Immature natural killer cell (primary cell): ENCODE results near the gene ZYX. TPM values are rescaled to one million over a fixed set of nuclear protein-coding genes. Genes with fewer than 3 reads are reported as not detected.
A peak's percentile ranks its signal among the peaks of the same experiment; 100 is the strongest.

ENCODE experiments used
- DNase-seq, 3 donors: peaks; one replicate each; pipeline ENCODE4 v3.0.0; 2022; ENCODE audit warnings: mixed read lengths in 1 of 3
- H3K27ac Mint-ChIP-seq, 6 donors: one replicate each; pipeline ENCODE4 v1.8.0; 2020; ENCODE audit warnings: mixed read lengths in 6 of 6, mild to moderate bottlenecking in 5 of 6, inconsistent platforms in 4 of 6, moderate library complexity in 3 of 6
- H3K27me3 Mint-ChIP-seq, 3 donors: one replicate each; pipeline ENCODE4 v1.8.0; 2020 to 2021; ENCODE audit warnings: low read depth in 3 of 3, mild to moderate bottlenecking in 3 of 3, mixed read lengths in 3 of 3, moderate library complexity in 3 of 3, inconsistent platforms in 1 of 3
- H3K36me3 Mint-ChIP-seq, 3 donors: one replicate each; pipeline ENCODE4 v1.8.0; 2020; ENCODE audit warnings: mixed read lengths in 3 of 3, inconsistent platforms in 2 of 3, mild to moderate bottlenecking in 2 of 3
- H3K4me1 Mint-ChIP-seq, 2 donors: one replicate each; pipeline ENCODE4 v1.8.0; 2020; ENCODE audit warnings: inconsistent platforms in 2 of 2, mild to moderate bottlenecking in 2 of 2, mixed read lengths in 2 of 2, moderate library complexity in 1 of 2
- H3K4me3 Mint-ChIP-seq, 5 donors: one replicate each; pipeline ENCODE4 v1.8.0; 2020; ENCODE audit warnings: mild to moderate bottlenecking in 5 of 5, mixed read lengths in 5 of 5, inconsistent platforms in 3 of 5, moderate library complexity in 3 of 5
- H3K9me3 Mint-ChIP-seq, 6 donors: one replicate each; pipeline ENCODE4 v1.8.0; 2020; ENCODE audit warnings: mild to moderate bottlenecking in 6 of 6, mixed read lengths in 6 of 6, inconsistent platforms in 4 of 6, moderate library complexity in 3 of 6
- polyA plus RNA-seq, 3 donors: library from polyadenylated mRNA; unstranded; fragments of 300-500 nt; fragmentation: Illumina TruSeq; gene quantifications; one replicate each; pipeline ENCODE4 v1.2.3, GENCODE V29; 2021

Gene ZYX
- polyA plus RNA-seq: 100 to 1,000 TPM in 1 of 3 donors, 10 to 100 TPM in 2; 50.7 to 144 (median 51.9) TPM

DNA sequence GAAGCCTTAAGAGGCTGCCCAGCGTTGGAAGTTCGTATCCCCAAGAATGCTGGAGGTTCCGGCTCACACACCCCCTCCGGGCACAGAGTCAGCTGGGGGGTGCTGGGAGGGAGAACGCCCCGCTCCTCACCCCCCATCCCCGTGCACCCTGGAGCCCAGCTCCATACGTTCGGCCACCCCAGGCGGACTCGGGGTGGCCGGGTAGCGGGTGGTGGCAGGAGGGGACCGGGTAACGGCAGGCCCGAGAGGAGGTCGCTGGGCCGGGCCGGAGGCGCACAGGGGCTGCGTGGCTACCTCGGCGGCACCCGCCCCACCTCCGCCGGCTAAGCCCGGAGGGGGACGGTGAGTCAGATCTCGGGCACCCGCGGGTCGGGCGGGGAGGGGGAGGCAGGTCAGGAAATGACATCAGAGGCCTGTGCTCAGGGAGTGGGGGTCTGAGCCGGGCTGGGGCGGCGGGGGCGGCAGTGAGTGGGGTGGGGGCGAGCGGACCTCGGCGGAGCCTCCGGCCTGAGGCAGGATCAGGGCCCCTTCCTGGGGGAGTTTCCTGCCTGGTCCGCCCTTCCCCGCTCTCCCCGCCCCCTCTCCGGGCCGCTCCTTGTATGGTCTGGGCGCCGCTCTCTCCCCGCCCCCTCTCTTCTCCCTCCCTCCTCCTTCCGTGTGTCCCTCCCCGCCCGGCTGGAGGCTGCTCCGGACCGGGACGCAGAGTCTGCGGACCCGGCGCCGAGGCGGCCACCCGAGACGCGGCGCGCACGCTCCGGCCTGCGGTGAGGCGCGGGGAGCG, at the start of gene ZYX:
Gene ZYX (plus strand): TSS at position 700 of the 781 bp plus-strand sequence. CDS start 227 bp downstream, outside the sequence.
- Mint-ChIP-seq H3K27me3 (peaks cover 3 to 12% (median 6%) of the 10 kb centered on the region in 3 donors), H3K4me1 (peaks cover 38 to 41% of the 10 kb centered on the region in 2 donors)

GRCh38 chr7:143334244-143334643, 46.9 kb upstream of the ZYX start:
- no peak for DNase-seq
- H3K27me3 Mint-ChIP-seq: peaks cover 4 to 8% (median 8%) of the 10 kb centered on the region in 3 donors
- no peak overlapping the region for H3K27ac Mint-ChIP-seq
- H3K9me3 Mint-ChIP-seq: no peaks in the 10 kb centered on the region
- no peaks in the 10 kb centered on the region for H3K4me1 Mint-ChIP-seq
- no peak overlapping the region for H3K4me3 Mint-ChIP-seq
- no peaks in the 10 kb centered on the region for H3K36me3 Mint-ChIP-seq

More for the DNA sequence above, at the start of gene ZYX:
- Mint-ChIP-seq H3K4me3 (peak within 1 kb of the TSS; percentile 86 to 99 (median 90)), H3K9me3 (no peaks in the 10 kb centered on the region), H3K36me3 (no peaks in the 10 kb centered on the region), H3K27ac (peak within 1 kb of the TSS; percentile 90 to 98 (median 96))
- peak; percentile 85 to 87 (median 86) for DNase-seq

DNA sequence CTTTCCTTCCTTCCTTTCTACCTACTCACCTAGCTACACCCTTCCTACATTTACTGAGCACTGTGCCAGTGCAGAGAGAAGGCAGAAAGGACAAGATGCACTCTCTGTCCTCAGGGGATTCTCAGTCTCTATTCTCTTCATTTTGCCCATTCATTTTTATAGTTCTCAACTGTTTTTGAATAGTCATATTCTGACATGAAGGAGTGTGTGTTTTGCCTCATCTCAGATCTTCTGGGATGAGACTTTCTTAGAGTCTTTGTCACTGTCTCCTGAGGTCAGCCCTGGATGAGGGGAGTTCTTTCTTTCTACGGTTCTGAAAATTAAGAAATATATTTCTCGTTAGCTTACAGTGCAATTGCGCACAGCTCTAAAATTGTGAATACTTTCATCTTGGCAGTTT, 43.9 kb upstream of the ZYX start:
- Mint-ChIP-seq H3K27ac (no peak overlapping the region), H3K4me3 (no peak overlapping the region), H3K9me3 (no peaks in the 10 kb centered on the region), H3K36me3 (no peaks in the 10 kb centered on the region), H3K27me3 (peaks cover 4 to 7% (median 4%) of the 10 kb centered on the region in 3 donors), H3K4me1 (no peaks in the 10 kb centered on the region)
- DNase-seq: no peak

DNA sequence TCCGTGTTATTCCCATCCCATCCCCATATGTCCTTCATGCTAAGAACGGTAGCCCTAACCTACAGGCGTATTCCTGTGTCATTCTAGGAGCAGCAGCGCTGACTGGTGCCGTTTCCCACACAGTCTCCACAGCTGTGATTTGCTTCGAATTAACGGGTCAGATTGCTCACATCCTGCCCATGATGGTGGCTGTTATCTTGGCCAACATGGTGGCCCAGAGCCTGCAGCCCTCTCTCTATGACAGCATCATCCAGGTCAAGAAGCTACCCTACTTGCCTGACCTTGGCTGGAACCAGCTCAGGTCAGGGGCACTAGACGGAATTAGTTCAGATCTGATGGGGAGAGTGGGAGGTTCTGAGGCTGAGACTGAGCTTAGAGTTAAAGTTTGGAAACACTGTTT, 39.3 kb upstream of the ZYX start:
- H3K27me3 Mint-ChIP-seq: peaks cover 7 to 9% (median 8%) of the 10 kb centered on the region in 3 donors
- no peak for DNase-seq
- H3K36me3 Mint-ChIP-seq: no peaks in the 10 kb centered on the region
- H3K4me3 Mint-ChIP-seq: no peak overlapping the region
- H3K27ac Mint-ChIP-seq: no peak overlapping the region
- H3K9me3 Mint-ChIP-seq: no peaks in the 10 kb centered on the region
- peaks cover 7 to 11% of the 10 kb centered on the region in 2 donors for H3K4me1 Mint-ChIP-seq

DNA sequence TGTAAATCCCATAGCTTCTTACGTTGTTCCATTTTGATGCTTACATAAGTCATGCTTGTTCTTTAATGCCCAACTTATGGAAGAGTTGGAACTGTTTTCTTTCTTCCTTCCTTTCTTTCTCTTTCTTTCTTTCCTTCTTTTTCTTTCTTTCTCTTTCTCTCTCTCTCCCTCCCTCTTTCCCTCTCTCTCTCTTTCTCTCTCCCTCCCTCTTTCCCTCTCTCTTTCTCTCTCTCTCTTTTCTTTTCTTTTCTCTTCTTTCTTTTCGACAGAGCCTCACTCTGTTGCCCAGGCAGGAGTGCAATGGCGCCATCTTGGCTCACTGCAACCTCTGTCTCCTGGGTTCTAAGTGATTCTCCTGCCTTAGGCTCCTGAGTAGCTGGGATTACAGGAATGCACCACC, 37.5 kb upstream of the ZYX start:
- DNase-seq: no peak
- Mint-ChIP-seq H3K36me3 (no peaks in the 10 kb centered on the region), H3K9me3 (no peaks in the 10 kb centered on the region), H3K27me3 (peaks cover 3 to 9% (median 7%) of the 10 kb centered on the region in 3 donors), H3K4me3 (no peak overlapping the region), H3K4me1 (peaks cover 7 to 11% of the 10 kb centered on the region in 2 donors), H3K27ac (no peak overlapping the region)

- Mint-ChIP-seq H3K27ac (peak overlapping the region in 2 of 6 donors; percentile 29 to 37), H3K9me3 (no peaks in the 10 kb centered on the region), H3K36me3 (no peaks in the 10 kb centered on the region), H3K4me3 (peak overlapping the region; percentile 49 to 82 (median 78)), H3K4me1 (peaks cover 7 to 11% of the 10 kb centered on the region in 2 donors), H3K27me3 (peaks cover 3 to 9% (median 7%) of the 10 kb centered on the region in 3 donors)
- DNase-seq: peak; percentile 36 to 54 (median 51)
Measured at GRCh38 chr7:143345428-143345900, 35.7 kb upstream of the ZYX start.

DNA sequence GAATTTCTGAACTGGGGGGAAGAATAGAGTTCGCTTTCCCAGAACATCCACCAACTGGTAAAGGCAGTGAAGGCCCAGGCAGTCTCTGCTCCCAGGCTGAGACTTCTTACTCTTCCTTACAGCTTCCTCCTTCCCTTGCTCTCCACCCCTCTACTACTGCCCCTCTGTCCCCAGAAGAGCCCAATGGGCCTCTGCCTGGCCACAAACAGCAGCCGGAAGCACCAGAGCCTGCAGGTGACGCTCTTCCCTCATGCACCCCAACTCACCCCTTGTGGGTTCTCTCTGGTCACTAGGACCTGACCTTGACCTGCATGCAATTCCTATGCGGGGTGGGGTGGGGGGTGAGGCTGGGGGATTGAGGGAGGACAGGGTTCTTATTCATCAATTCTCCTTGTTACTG, 35.1 kb upstream of the ZYX start:
- peaks cover 7 to 11% of the 10 kb centered on the region in 2 donors for H3K4me1 Mint-ChIP-seq
- peaks cover 3 to 8% (median 7%) of the 10 kb centered on the region in 3 donors for H3K27me3 Mint-ChIP-seq
- no peaks in the 10 kb centered on the region for H3K36me3 Mint-ChIP-seq
- no peaks in the 10 kb centered on the region for H3K9me3 Mint-ChIP-seq
- no peak for DNase-seq
- peak overlapping the region in 1 of 5 donors; percentile 82 for H3K4me3 Mint-ChIP-seq
- H3K27ac Mint-ChIP-seq: no peak overlapping the region

- Mint-ChIP-seq H3K27me3 (peaks cover 5 to 7% (median 6%) of the 10 kb centered on the region in 3 donors), H3K9me3 (no peaks in the 10 kb centered on the region), H3K36me3 (no peaks in the 10 kb centered on the region), H3K4me1 (peaks cover 7 to 11% of the 10 kb centered on the region in 2 donors), H3K27ac (no peak overlapping the region), H3K4me3 (no peak overlapping the region)
- DNase-seq: no peak
Measured at GRCh38 chr7:143347950-143348349, 33.2 kb upstream of the ZYX start.

- no peak overlapping the region for H3K4me3 Mint-ChIP-seq
- H3K27me3 Mint-ChIP-seq: peaks cover 2 to 3% (median 3%) of the 10 kb centered on the region in 3 donors
- H3K4me1 Mint-ChIP-seq: no peaks in the 10 kb centered on the region
- no peak overlapping the region for H3K27ac Mint-ChIP-seq
- no peaks in the 10 kb centered on the region for H3K36me3 Mint-ChIP-seq
- H3K9me3 Mint-ChIP-seq: no peaks in the 10 kb centered on the region
- DNase-seq: no peak
Measured at GRCh38 chr7:143351060-143351459, 30.1 kb upstream of the ZYX start.

DNA sequence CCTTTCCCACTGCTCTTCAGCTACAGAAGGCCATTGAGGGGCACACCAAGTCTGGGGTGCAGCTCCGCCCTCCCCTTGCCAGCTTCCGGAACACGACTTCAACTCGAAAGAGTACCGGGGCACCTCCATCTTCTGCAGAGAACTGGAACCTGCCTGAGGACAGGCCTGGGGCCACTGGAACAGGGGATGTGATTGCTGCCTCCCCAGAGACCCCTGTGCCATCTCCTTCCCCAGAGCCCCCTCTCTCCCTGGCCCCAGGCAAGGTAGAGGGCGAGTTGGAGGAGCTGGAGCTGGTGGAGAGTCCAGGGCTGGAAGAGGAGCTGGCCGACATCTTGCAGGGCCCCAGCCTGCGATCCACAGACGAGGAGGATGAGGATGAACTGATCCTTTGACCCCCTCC, 29.6 kb upstream of the ZYX start:
- no peak for DNase-seq
- H3K36me3 Mint-ChIP-seq: no peaks in the 10 kb centered on the region
- peaks cover 2 to 3% (median 2%) of the 10 kb centered on the region in 3 donors for H3K27me3 Mint-ChIP-seq
- H3K27ac Mint-ChIP-seq: no peak overlapping the region
- no peaks in the 10 kb centered on the region for H3K4me1 Mint-ChIP-seq
- H3K4me3 Mint-ChIP-seq: no peak overlapping the region
- H3K9me3 Mint-ChIP-seq: no peaks in the 10 kb centered on the region

DNA sequence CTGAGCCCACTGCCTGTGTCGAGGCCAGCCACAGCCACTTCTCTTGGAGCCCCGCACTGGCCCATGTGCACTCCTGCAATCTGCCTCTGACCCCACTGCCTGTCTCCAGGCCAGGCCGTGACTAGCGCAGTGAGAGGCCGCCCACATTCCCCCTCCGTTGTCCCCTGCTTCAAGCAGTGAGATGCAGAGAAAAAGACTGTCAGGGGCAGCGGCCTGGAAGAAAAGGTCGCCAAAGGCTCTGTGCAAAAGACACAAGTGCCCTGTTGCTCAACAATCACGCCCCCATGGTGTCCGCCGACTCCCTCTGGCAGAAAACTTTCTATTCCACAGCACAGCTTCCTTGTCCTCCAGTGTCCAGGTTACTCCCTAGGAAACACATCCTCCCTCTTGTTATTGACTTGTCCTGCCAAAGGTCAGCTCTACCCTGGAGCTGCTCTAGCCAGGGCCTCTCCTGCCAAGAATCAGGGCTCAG, 28.6 kb upstream of the ZYX start:
- no peak for DNase-seq
- H3K27ac Mint-ChIP-seq: no peak overlapping the region
- peaks cover 0 to 2% (median 2%) of the 10 kb centered on the region in 3 donors for H3K27me3 Mint-ChIP-seq
- H3K4me3 Mint-ChIP-seq: no peak overlapping the region
- no peaks in the 10 kb centered on the region for H3K4me1 Mint-ChIP-seq
- no peaks in the 10 kb centered on the region for H3K9me3 Mint-ChIP-seq
- no peaks in the 10 kb centered on the region for H3K36me3 Mint-ChIP-seq

- Mint-ChIP-seq H3K9me3 (no peaks in the 10 kb centered on the region), H3K27me3 (peaks cover 0 to 9% (median 0%) of the 10 kb centered on the region in 3 donors), H3K4me1 (no peaks in the 10 kb centered on the region), H3K4me3 (no peak overlapping the region), H3K27ac (no peak overlapping the region), H3K36me3 (peaks cover 0 to 3% (median 0%) of the 10 kb centered on the region in 3 donors)
- no peak for DNase-seq
Measured at GRCh38 chr7:143354376-143354775, 26.8 kb upstream of the ZYX start.

DNA sequence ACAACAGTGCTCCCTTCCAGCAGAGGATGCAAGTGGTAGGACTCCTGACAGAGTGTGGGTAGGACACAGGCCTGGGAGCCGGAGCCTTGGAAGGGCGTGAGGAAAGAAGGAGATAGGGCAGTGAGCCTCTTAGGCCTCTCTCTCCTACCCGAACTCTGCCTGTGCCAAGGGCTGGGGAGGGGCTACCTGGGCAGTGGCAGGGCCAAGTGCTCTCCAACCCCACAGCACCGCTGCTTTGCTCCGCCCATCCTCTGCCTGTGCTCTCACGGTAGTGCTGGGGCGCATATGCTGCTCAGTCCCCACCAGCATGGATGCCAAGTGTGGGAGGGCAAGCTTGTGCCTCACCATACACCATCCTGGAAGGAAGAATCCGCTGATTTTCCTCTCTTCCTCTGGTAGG, 26.2 kb upstream of the ZYX start:
- H3K9me3 Mint-ChIP-seq: no peaks in the 10 kb centered on the region
- peaks cover 0 to 9% (median 0%) of the 10 kb centered on the region in 3 donors for H3K27me3 Mint-ChIP-seq
- no peak for DNase-seq
- peaks cover 0 to 3% (median 0%) of the 10 kb centered on the region in 3 donors for H3K36me3 Mint-ChIP-seq
- H3K4me1 Mint-ChIP-seq: peaks cover 0 to under 1% of the 10 kb centered on the region in 2 donors
- no peak overlapping the region for H3K27ac Mint-ChIP-seq
- H3K4me3 Mint-ChIP-seq: no peak overlapping the region
